Measurements from ENCODE around the gene PRPF31. TPM values are rescaled to one million over a fixed set of nuclear protein-coding genes. Genes with fewer than 3 reads are reported as not detected.
"Not testable (repeated sequence)": the region's sequence is repeated elsewhere in the genome, so short reads cannot be mapped to it uniquely, and the experiment has no call there.

PRPF31 gene, protein sequence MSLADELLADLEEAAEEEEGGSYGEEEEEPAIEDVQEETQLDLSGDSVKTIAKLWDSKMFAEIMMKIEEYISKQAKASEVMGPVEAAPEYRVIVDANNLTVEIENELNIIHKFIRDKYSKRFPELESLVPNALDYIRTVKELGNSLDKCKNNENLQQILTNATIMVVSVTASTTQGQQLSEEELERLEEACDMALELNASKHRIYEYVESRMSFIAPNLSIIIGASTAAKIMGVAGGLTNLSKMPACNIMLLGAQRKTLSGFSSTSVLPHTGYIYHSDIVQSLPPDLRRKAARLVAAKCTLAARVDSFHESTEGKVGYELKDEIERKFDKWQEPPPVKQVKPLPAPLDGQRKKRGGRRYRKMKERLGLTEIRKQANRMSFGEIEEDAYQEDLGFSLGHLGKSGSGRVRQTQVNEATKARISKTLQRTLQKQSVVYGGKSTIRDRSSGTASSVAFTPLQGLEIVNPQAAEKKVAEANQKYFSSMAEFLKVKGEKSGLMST
- 10 to 100 TPM; 39.3 to 43.2 TPM for total RNA-seq
- long read RNA-seq, transcript PRPF31-201 (14 exons, 2,126 nt): major isoform, 40 of 58 reads
- long read RNA-seq, partial matches to known transcripts: 10 of 58 reads
- long read RNA-seq, other reads (novel, unspliced or antisense): 8 of 58 reads

- intact Hi-C loops (cut with DNase I): no loop called here
- peak; percentile 98 for DNase-seq
- ATAC-seq: peak; percentile 95 to 97
Measured at GRCh38 chr19:54115109-54116063, at the start of gene PRPF31, which contains the start of gene TFPT. PRPF31 (plus strand) TSS chr19:54115754; CDS start chr19:54118279, 2,525 bp downstream. TFPT (minus strand) TSS chr19:54115657; CDS start chr19:54115269, 388 bp downstream.

DNA sequence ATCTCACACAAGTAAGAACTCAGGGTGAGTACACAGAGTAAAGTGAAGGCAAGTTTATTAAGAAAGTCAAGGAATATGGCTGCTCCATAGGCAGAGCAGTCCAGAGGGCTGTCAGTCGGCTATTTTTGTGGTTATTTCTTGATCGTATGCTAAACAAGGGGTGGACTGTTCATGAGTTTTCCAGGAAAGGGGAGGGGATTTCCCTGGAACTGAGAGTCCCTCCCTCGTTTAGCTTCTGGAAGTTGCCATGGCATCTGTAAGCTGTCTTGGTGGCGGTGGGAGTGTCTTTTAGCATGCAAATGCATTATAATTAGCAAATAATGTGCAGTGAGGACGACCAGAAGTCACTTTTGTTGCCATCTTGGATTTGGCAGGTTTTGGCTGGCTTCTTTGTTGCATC, 46.1 kb upstream of the PRPF31 start:
- intact Hi-C loops (cut with DNase I): no loop called here
- ATAC-seq: no peak
- no peak for DNase-seq

DNA sequence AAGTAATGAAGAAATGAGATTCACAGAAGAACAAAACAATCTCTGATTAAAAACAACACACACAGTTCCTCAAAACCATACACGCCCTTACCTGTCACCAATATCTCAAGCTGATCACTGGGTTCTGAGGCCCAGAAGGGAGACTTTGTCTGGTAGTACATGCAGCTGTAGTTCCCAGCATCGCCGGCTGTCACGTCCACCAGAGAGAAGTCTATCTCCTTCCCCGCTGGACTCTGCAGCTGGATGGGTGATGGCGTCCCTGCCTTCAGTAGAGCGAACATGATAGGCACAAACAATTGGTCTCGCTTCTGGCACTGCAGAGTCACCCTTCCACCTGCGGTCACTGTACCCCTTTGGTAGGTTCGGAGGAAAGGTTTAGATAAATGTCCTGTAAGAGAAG, 41.7 kb upstream of the PRPF31 start:
- DNase-seq: no peak
- intact Hi-C loops (cut with DNase I): no loop called here
- ATAC-seq: no peak

DNA sequence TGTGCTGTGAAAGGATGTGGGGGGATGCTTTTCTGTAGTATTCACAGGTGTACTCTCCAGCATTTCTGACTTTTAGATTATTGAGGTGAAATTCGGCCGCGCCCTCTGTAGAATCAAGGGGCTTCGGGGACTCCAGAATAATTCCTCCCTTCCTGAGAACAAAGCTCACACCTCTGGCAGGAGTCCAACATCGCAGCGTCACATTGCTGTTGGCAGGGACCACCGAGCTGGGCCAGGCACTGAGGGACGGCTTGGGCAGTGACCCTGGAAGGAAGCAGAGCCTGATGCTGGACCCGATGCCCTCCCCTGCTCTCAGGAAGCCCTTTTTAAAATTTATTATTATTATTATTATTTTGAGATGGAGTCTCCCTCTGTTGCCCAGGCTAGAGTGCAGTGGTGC, 40.7 kb upstream of the PRPF31 start:
- ATAC-seq (no peak), DNase-seq (no peak)
- intact Hi-C loops (cut with DNase I): no loop called here

- ATAC-seq (no peak), DNase-seq (no peak)
- intact Hi-C loops (cut with DNase I): no loop called here
Measured at GRCh38 chr19:54077334-54077733, 38.2 kb upstream of the PRPF31 start.

- no peak for DNase-seq
- ATAC-seq: no peak
- intact Hi-C loops (cut with DNase I): no loop called here
Measured at GRCh38 chr19:54081032-54081431, 34.5 kb upstream of the PRPF31 start, which contains the start of gene TARM1. TARM1 (minus strand) TSS chr19:54081365; CDS start chr19:54081340, 25 bp downstream.

- ATAC-seq: no peak
Measured at GRCh38 chr19:54084410-54084809, 31.1 kb upstream of the PRPF31 start.

GRCh38 chr19:54094426-54095000, 21.0 kb upstream of the PRPF31 start:
- intact Hi-C loops (cut with DNase I): no loop called here
- ATAC-seq (no peak), DNase-seq (no peak)

More at GRCh38 chr19:54084410-54084809, 31.1 kb upstream of the PRPF31 start:
- no peak for DNase-seq
- intact Hi-C loops (cut with DNase I): no loop called here

DNA sequence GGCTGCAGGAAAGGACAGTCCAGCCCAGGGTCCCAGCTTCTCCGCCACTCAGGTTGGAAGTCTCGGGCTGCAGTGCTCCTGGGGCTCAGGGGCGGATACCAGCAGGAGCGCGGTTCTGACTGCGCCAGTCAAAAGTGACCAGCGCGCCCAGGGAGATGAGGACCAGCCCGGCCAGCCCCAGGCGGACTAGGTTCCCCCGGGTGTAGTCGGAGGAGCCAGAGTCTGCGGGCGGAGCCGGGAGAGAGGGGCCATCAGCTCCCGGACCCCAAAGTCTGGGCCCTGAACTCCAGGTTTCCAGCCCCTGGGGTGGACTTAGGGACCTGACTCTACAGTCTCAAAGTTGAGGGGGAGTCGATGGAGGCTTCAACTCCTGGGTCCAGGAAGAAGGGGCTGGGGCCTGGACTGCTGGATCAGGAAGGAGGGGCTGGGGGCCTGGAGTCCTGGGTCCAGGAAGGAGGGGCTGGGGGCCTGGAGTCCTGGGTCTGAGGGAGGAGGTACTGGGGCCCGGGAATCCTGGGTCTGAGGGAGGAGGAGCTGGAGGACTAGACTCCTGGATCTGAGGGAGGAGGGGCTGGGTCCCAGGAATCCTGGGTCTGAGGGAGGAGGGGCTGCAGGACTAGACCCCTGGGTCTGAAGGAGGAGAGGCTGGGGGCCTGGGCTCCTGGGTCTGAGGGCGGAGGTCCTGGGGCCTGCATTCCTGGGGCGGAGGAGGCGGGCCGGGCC, 20.3 kb upstream of the PRPF31 start:
- DNase-seq: no peak
- no peak for ATAC-seq
- intact Hi-C loops (cut with DNase I): no loop called here

DNA sequence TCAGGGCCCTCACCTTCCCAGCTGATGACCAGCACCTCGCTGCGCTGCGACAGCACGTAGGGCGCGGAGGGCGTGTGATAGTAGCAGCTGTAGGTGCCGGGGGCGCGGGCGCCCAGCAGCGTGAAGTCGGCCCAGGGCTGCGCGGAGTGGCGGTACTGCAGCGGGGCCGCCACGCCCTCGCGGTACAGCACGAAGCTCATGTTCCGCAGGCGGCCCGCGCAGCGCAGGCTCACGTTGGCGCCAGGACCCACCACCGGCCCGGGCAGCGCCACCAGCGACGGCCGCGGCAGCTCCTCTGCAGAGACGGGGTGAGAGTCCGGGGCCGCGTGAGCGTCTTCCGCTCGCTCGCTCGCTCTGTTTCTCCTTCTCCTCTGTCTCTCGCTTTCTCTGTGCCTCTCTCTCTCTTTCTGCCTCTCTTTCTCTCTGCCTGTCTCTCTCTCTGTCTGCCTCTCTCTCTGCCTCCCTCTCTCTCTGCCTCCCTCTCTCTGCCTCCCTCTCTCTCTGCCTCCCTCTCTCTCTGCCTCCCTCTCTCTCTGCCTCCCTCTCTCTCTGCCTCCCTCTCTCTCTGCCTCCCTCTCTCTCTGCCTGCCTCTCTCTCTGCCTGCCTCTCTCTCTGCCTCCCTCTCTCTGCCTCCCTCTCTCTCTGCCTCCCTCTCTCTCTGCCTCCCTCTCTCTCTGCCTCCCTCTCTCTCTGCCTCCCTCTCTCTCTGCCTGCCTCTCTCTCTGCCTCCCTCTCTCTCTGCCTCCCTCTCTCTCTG, 19.5 kb upstream of the PRPF31 start:
- intact Hi-C loops (cut with DNase I): not testable (repeated sequence)
- peak; percentile 74 to 85 for ATAC-seq
- peak; percentile 63 for DNase-seq

- intact Hi-C loops (cut with DNase I): no loop called here
- peak in 1 of 2 donors; percentile 67 for ATAC-seq
- no peak for DNase-seq
Measured at GRCh38 chr19:54096617-54097106, 18.9 kb upstream of the PRPF31 start.

- intact Hi-C loops (cut with DNase I): no loop called here
- DNase-seq (no peak), ATAC-seq (no peak)
Measured at GRCh38 chr19:54099190-54099902, 16.2 kb upstream of the PRPF31 start.

DNA sequence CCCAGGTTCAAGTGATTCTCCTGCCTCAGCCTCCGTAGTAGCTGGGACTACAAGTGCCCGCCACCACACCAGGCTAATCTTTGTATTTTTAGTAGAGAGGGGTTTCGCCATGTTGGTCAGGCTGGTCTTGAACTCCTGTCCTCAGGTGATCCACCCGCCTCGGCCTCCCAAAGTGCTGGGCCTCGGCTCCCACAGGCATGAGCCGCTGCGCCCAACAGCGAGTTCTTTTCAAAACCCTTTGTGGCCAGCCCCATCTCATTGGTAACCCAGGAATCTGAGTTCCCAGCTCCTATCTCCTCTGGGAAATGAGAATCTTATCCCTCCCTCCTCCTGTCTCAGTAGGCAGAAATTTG, 15.7 kb upstream of the PRPF31 start:
- DNase-seq; intact Hi-C loops (cut with DNase I); ATAC-seq: not testable (repeated sequence)

DNA sequence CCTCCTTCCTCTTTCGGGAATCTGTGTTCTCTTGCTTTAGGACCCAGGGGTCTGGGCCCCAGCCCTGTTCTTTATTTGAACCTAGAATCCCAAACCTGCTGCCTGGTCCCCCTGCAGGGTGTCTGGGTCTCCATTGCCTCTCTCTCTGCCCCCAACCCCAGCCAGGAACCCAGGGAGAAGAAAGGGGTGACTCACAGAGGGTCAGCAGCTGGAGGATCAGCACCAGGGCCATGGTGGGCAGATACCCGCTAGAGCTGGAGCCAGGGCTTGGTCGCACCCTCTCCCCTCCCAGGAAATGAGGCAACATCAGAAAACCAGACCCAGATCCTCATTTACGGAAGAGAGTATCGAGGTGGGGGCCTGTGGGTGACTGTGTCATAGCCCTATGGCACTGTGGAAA, 15.0 kb upstream of the PRPF31 start, which contains the start of gene OSCAR:
Gene OSCAR (minus strand): TSS at position 243 of the 400 bp plus-strand sequence. CDS start 11 bp downstream, at position 232.
- intact Hi-C loops (cut with DNase I): no loop called here

GRCh38 chr19:54102421-54103169, 13.0 kb upstream of the PRPF31 start, which contains the start of gene NDUFA3:
NDUFA3 (plus strand) TSS chr19:54102855; CDS start chr19:54102879, 24 bp downstream.
- intact Hi-C loops (cut with DNase I): no loop called here
- ATAC-seq (peak; percentile 99 to 100), DNase-seq (peak; percentile 99)

More for the DNA sequence above, 15.0 kb upstream of the PRPF31 start, which contains the start of gene OSCAR:
- ATAC-seq (no peak), DNase-seq (no peak)
